GM18520 (cell line): ENCODE results near the gene WNT3A.

Source experiments
- ATAC-seq: cut with Tn5 transposase; IDR thresholded peaks from one replicate; pipeline ENCODE4 v1.9.1; 2021; ENCODE audit not compliant: unreplicated experiment

The WNT3A gene

GRCh38 chr1:227999056-227999930, 7.5 kb upstream of the WNT3A start:
- ATAC-seq, result peak; percentile 65

GRCh38 chr1:228000416-228000815, 6.4 kb upstream of the WNT3A start:
- no peak for ATAC-seq

GRCh38 chr1:228000836-228001563, 5.8 kb upstream of the WNT3A start:
- ATAC-seq, result no peak

GRCh38 chr1:228001738-228002535, 4.9 kb upstream of the WNT3A start:
- no peak for ATAC-seq

- ATAC-seq, result no peak
These were observed 4.0 kb upstream of the WNT3A start for GRCh38 chr1:228002792-228003191.

- no peak for ATAC-seq
These were observed 3.1 kb upstream of the WNT3A start for GRCh38 chr1:228003461-228004330.

GRCh38 chr1:228004331-228004855, 2.4 kb upstream of the WNT3A start:
- no peak for ATAC-seq

GRCh38 chr1:228004856-228005462, 1.8 kb upstream of the WNT3A start:
- ATAC-seq, result no peak

- no peak for ATAC-seq
These were observed 1.2 kb upstream of the WNT3A start for GRCh38 chr1:228005511-228006033.

GRCh38 chr1:228006034-228006785, 588 bp upstream of the WNT3A start:
- ATAC-seq, result no peak

GRCh38 chr1:228007049-228007800, 427 bp downstream of the WNT3A start:
- ATAC-seq, result no peak

GRCh38 chr1:228007801-228008341, 1.1 kb downstream of the WNT3A start:
- ATAC-seq, result no peak

- ATAC-seq, result no peak
These were observed 1.8 kb downstream of the WNT3A start for GRCh38 chr1:228008391-228009115.

GRCh38 chr1:228009116-228009827, 2.5 kb downstream of the WNT3A start:
- no peak for ATAC-seq

GRCh38 chr1:228009828-228010775, 3.3 kb downstream of the WNT3A start:
- ATAC-seq, result no peak
